PC-9 (cell line): ENCODE results near the gene SPRR2D.

Experiments used
- EZH2 ChIP-seq: fragments of 200-600 bp; sonication (generic); IDR thresholded peaks from 2 replicates; pipeline ENCODE4 v1.8.0; 2017; ENCODE audit warnings: antibody characterized with exemption, low read depth
- TF ChIP-seq, protein P1 (sequence below): fragments of 200-600 bp; sonication (generic); conservative IDR thresholded peaks from 2 replicates; pipeline ENCODE4 v1.6.1; 2017; ENCODE audit warnings: mixed run types, antibody characterized with exemption, mild to moderate bottlenecking, moderate library complexity

DNA sequence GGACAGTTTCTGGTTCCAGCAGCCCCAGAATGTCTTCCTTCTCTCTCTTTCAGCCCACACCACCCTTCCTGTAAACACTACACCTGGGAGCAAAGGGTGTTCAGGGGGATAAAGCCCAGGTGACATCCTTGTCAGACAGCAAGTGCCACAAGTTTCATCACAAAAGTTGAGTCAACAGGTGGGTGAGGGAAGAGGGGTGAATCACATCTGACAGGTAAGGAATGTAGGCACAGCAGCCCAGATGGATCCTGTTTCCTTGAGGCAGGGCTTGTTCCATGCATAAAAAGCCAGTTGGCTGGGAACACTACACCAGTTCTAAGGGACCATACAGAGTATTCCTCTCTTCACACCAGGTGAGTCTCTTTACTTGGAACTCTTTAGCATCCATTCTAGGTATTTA, 10.0 kb downstream of the SPRR2D start, which contains the start of gene SPRR1B:
- TF ChIP-seq, protein P1, sequence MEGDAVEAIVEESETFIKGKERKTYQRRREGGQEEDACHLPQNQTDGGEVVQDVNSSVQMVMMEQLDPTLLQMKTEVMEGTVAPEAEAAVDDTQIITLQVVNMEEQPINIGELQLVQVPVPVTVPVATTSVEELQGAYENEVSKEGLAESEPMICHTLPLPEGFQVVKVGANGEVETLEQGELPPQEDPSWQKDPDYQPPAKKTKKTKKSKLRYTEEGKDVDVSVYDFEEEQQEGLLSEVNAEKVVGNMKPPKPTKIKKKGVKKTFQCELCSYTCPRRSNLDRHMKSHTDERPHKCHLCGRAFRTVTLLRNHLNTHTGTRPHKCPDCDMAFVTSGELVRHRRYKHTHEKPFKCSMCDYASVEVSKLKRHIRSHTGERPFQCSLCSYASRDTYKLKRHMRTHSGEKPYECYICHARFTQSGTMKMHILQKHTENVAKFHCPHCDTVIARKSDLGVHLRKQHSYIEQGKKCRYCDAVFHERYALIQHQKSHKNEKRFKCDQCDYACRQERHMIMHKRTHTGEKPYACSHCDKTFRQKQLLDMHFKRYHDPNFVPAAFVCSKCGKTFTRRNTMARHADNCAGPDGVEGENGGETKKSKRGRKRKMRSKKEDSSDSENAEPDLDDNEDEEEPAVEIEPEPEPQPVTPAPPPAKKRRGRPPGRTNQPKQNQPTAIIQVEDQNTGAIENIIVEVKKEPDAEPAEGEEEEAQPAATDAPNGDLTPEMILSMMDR: no peak
- no peak for TF ChIP-seq EZH2
